H1 (cell line): Measurements from ENCODE around the gene EEF1AKMT3. TPM values are rescaled to one million over a fixed set of nuclear protein-coding genes. Genes with fewer than 3 reads are reported as not detected.

ENCODE experiments used
- CTCF ChIA-PET: fragments of 300-600 bp; sonication (Branson Sonifier 250); formaldehyde crosslinking; loops from one replicate; lab custom pipeline; 2021; ENCODE audit not compliant: partially characterized antibody; lab: Charles Lee
- POLR2A ChIA-PET: fragments of 300-600 bp; sonication (Branson Sonifier 250); formaldehyde crosslinking; loops from one replicate; lab custom pipeline; 2021; ENCODE audit warnings: inconsistent platforms; ENCODE audit not compliant: partially characterized antibody; lab: Charles Lee
- DNase-seq, 2 experiments: peaks; one replicate each; pipeline versions ENCODE4 v3.0.0 to v3.0.0-alpha.2; 2010 to 2022; ENCODE audit warnings: low spot score in 2 of 2, low read depth in 1 of 2, mixed read lengths in 1 of 2
- FAIRE-seq: peaks from 2 replicates; lab custom pipeline; 2011; peaks lifted over from hg19 to GRCh38; lab: Jason Lieb, UNC
- H2AFZ ChIP-seq: 2 replicates; pipeline ENCODE4 v1.8.1; 2012; ENCODE audit warnings: low read length, inconsistent platforms
- H2AK5ac ChIP-seq: 2 replicates; pipeline ENCODE4 v1.6.1; 2013; ENCODE audit warnings: low read depth, low read length
- H2BK120ac ChIP-seq: replicated peaks from 2 replicates; pipeline ENCODE3; 2013; ENCODE audit warnings: low read depth, low read length, inconsistent platforms
- H2BK12ac ChIP-seq: 2 replicates; pipeline ENCODE4 v1.6.1; 2013; ENCODE audit warnings: low read depth, low read length
- H2BK15ac ChIP-seq: 2 replicates; pipeline ENCODE4 v1.6.1; 2013; ENCODE audit warnings: low read length
- H2BK20ac ChIP-seq: 2 replicates; pipeline ENCODE4 v1.6.1; 2013; ENCODE audit warnings: low read length
- H2BK5ac ChIP-seq: 2 replicates; pipeline ENCODE4 v1.6.1; 2013; ENCODE audit warnings: low read depth, low read length
- H3K14ac ChIP-seq: 2 replicates; pipeline ENCODE4 v1.6.1; 2013; ENCODE audit warnings: inconsistent platforms; ENCODE audit not compliant: insufficient read length
- H3K18ac ChIP-seq: 2 replicates; pipeline ENCODE4 v1.6.1; 2013; ENCODE audit warnings: low read length; ENCODE audit errors: extremely low read depth
- H3K23ac ChIP-seq: 2 replicates; pipeline ENCODE4 v1.6.1; 2013; ENCODE audit warnings: inconsistent platforms; ENCODE audit not compliant: insufficient read length
- H3K23me2 ChIP-seq: 2 replicates; pipeline ENCODE4 v1.6.1; 2013; ENCODE audit warnings: low read depth, low read length
- H3K27ac ChIP-seq: 2 replicates; pipeline ENCODE4 v1.6.1; 2011; ENCODE audit warnings: low read depth, low read length, inconsistent platforms
- H3K27me3 ChIP-seq, 4 experiments: replicated peaks in 1 of 4; 1 replicate in 1 of 4; 2 replicates in 3 of 4; pipeline versions ENCODE4 v1.6.1 to v1.8.1; 2011 to 2013; ENCODE audit warnings: low read length in 3 of 4, mild to moderate bottlenecking in 3 of 4, inconsistent platforms in 2 of 4, mixed read lengths in 2 of 4, moderate library complexity in 1 of 4; ENCODE audit not compliant: control insufficient read depth in 3 of 4, insufficient read depth in 3 of 4; ENCODE audit errors: extremely low read depth in 1 of 4
- H3K36me3 ChIP-seq, 4 experiments: 2 replicates each; pipeline versions ENCODE4 v1.6.1 to v1.8.1; 2011 to 2013; ENCODE audit warnings: mild to moderate bottlenecking in 4 of 4, low read length in 3 of 4, moderate library complexity in 2 of 4, control low read depth in 1 of 4, inconsistent platforms in 1 of 4; ENCODE audit not compliant: insufficient read depth in 4 of 4, control insufficient read depth in 2 of 4
- H3K4ac ChIP-seq: replicated peaks from 2 replicates; pipeline ENCODE3; 2013; ENCODE audit warnings: low read length, low read depth, mixed read lengths, inconsistent platforms; ENCODE audit not compliant: insufficient read length
- H3K4me1 ChIP-seq, 4 experiments: replicated peaks in 1 of 4; 1 replicate in 1 of 4; 2 replicates in 3 of 4; pipeline versions ENCODE4 v1.6.1 to v1.8.1; 2011 to 2013; ENCODE audit warnings: low read length in 3 of 4, inconsistent platforms in 2 of 4, mixed read lengths in 1 of 4; ENCODE audit not compliant: insufficient read depth in 4 of 4, control insufficient read depth in 3 of 4
- H3K4me2 ChIP-seq, 2 experiments: 2 replicates each; pipeline versions ENCODE4 v1.6.1 to v1.8.1; 2011 to 2013; ENCODE audit warnings: low read depth in 2 of 2, low read length in 2 of 2, control low read depth in 1 of 2, inconsistent platforms in 1 of 2, mild to moderate bottlenecking in 1 of 2; ENCODE audit not compliant: insufficient read depth in 1 of 2
- H3K4me3 ChIP-seq, 4 experiments: fragments of 200-600, 300-600 bp in 1 of 4; sonication (generic), shearing (Covaris generic), sonication (Bioruptor Twin) in 1 of 4; 2 replicates each; pipeline versions ENCODE4 v1.5.1 to v1.8.1; 2011 to 2016; ENCODE audit warnings: low read length in 4 of 4, low read depth in 3 of 4, control low read depth in 2 of 4, inconsistent platforms in 2 of 4, mild to moderate bottlenecking in 2 of 4, mixed read lengths in 1 of 4, moderate library complexity in 1 of 4; ENCODE audit not compliant: insufficient read depth in 2 of 4; ENCODE audit errors: extremely low read depth in 1 of 4
- H3K56ac ChIP-seq: replicated peaks from 2 replicates; pipeline ENCODE3; 2013; ENCODE audit warnings: low read depth, mild to moderate bottlenecking, mixed read lengths, low read length, inconsistent platforms; ENCODE audit not compliant: insufficient read length
- H3K79me1 ChIP-seq: 2 replicates; pipeline ENCODE4 v1.6.1; 2013; ENCODE audit warnings: low read depth, low read length, control low read depth
- H3K79me2 ChIP-seq, 2 experiments: 2 replicates each; pipeline versions ENCODE4 v1.6.1 to v1.8.1; 2012 to 2013; ENCODE audit warnings: low read length in 2 of 2, mild to moderate bottlenecking in 2 of 2, inconsistent platforms in 1 of 2; ENCODE audit not compliant: insufficient read depth in 2 of 2, control insufficient read depth in 1 of 2
- H3K9ac ChIP-seq, 4 experiments: replicated peaks in 1 of 4; 1 replicate in 1 of 4; 2 replicates in 3 of 4; pipeline versions ENCODE4 v1.6.1 to v1.8.1; 2011 to 2013; ENCODE audit warnings: low read depth in 3 of 4, low read length in 3 of 4, control low read depth in 2 of 4, mild to moderate bottlenecking in 2 of 4, moderate library complexity in 2 of 4, inconsistent platforms in 1 of 4; ENCODE audit errors: extremely low read depth in 1 of 4
- H3K9me3 ChIP-seq, 2 experiments: 2 replicates each; pipeline versions ENCODE4 v1.6.1 to v1.8.1; 2012 to 2013; ENCODE audit warnings: mild to moderate bottlenecking in 2 of 2, moderate library complexity in 2 of 2, control low read depth in 1 of 2, inconsistent platforms in 1 of 2, low read depth in 1 of 2, low read length in 1 of 2, mixed read lengths in 1 of 2; ENCODE audit not compliant: insufficient read depth in 2 of 2
- H4K20me1 ChIP-seq, 2 experiments: replicated peaks in 1 of 2; 2 replicates each; pipeline versions ENCODE3 to v1.8.1; 2011 to 2013; ENCODE audit warnings: inconsistent platforms in 2 of 2, low read length in 2 of 2, mild to moderate bottlenecking in 1 of 2; ENCODE audit not compliant: insufficient read depth in 2 of 2, control insufficient read depth in 1 of 2
- H4K5ac ChIP-seq: 2 replicates; pipeline ENCODE4 v1.6.1; 2013; ENCODE audit warnings: low read length, low read depth, mixed read lengths, inconsistent platforms; ENCODE audit not compliant: insufficient read length
- H4K8ac ChIP-seq: 2 replicates; pipeline ENCODE4 v1.8.0; 2013; ENCODE audit warnings: mild to moderate bottlenecking, moderate library complexity, low read length, inconsistent platforms; ENCODE audit not compliant: insufficient read depth; ENCODE audit errors: extremely low read depth
- H4K91ac ChIP-seq: replicated peaks from 2 replicates; pipeline ENCODE3; 2013; ENCODE audit warnings: low read length, mixed read lengths, inconsistent platforms; ENCODE audit not compliant: insufficient read length
- BACH1 ChIP-seq: IDR thresholded peaks from 2 replicates; pipeline ENCODE4 v1.6.1; 2012; ENCODE audit warnings: low read length, improper control_type of control experiment
- BCL11A ChIP-seq, 2 experiments: IDR thresholded peaks; one replicate each; pipeline ENCODE4 v1.6.1; 2011; ENCODE audit warnings: low read depth in 2 of 2, low read length in 2 of 2, mild to moderate bottlenecking in 2 of 2
- BRCA1 ChIP-seq: IDR thresholded peaks from 2 replicates; pipeline ENCODE4 v1.6.1; 2012; ENCODE audit warnings: low read depth, low read length, improper control_type of control experiment
- CBX5 ChIP-seq: fragments of 300-800, 300-1000 bp; sonication (generic); IDR thresholded peaks from 2 replicates; pipeline ENCODE4 v1.7.1; 2016; ENCODE audit warnings: antibody characterized with exemption, low read length, low read depth
- CHD1 ChIP-seq: IDR thresholded peaks from 2 replicates; pipeline ENCODE4 v1.6.1; 2012; ENCODE audit warnings: low read depth, low read length, improper control_type of control experiment
- CTBP2 ChIP-seq: IDR thresholded peaks from 2 replicates; pipeline ENCODE4 v1.7.0; 2011; ENCODE audit warnings: borderline replicate concordance, mild to moderate bottlenecking, moderate library complexity, mixed read lengths, low read length; ENCODE audit not compliant: insufficient read depth, insufficient read length
- HDAC6 ChIP-seq: IDR thresholded peaks from one replicate; pipeline ENCODE4 v1.7.1; 2012; ENCODE audit warnings: low read depth, mild to moderate bottlenecking, inconsistent platforms, low read length, moderate library complexity
- JUND ChIP-seq: IDR thresholded peaks from 2 replicates; pipeline ENCODE4 v1.6.1; 2011; ENCODE audit warnings: mild to moderate bottlenecking, improper control_type of control experiment, low read length
- RXRA ChIP-seq: IDR thresholded peaks from 2 replicates; pipeline ENCODE4 v1.6.1; 2011; ENCODE audit warnings: low read depth, mild to moderate bottlenecking, low read length, moderate library complexity; ENCODE audit not compliant: insufficient read depth
- SIX5 ChIP-seq: IDR thresholded peaks from 2 replicates; pipeline ENCODE4 v1.6.1; 2011; ENCODE audit warnings: mild to moderate bottlenecking, low read depth, low read length
- SRF ChIP-seq: IDR thresholded peaks from 2 replicates; pipeline ENCODE4 v1.6.1; 2011; ENCODE audit warnings: mild to moderate bottlenecking, low read depth, low read length, moderate library complexity
- TCF12 ChIP-seq: IDR thresholded peaks from 2 replicates; pipeline ENCODE4 v1.6.1; 2011; ENCODE audit warnings: low read depth, mild to moderate bottlenecking, low read length
- WGBS, 2 experiments: shearing (Covaris generic) in 1 of 2; methylation state at CpG; one replicate each; pipeline versions ENCODE4 v1.1.6 to v1.1.7; 2013 to 2015; ENCODE audit warnings: low lambda C conversion rate in 2 of 2, mixed read lengths in 2 of 2, inconsistent platforms in 1 of 2, low coverage in 1 of 2, missing lambda C conversion rate in 1 of 2; ENCODE audit not compliant: insufficient replicate concordance in 2 of 2, insufficient coverage in 1 of 2, insufficient read length in 1 of 2; ENCODE audit errors: extremely low coverage in 1 of 2, missing lambda C conversion rate in 1 of 2; 5-methylcytosine and 5-hydroxymethylcytosine counted together
- polyA plus RNA-seq, 7 experiments: library from polyadenylated mRNA; depleted of rRNA in 3 of 7; stranded (reverse) in 5 of 7; unstranded in 2 of 7; fragments of >200 nt in 5 of 7; fragments of 200-250 nt in 2 of 7; gene quantifications; 1 replicate in 5 of 7; 2 replicates in 1 of 7; 4 replicates in 1 of 7; pipeline versions ENCODE4 v1.2.1 to v1.2.3, GENCODE V29; 2011 to 2013; ENCODE audit warnings: missing spikeins in 2 of 7, mixed read lengths in 2 of 7
- total RNA-seq: library from RNA; stranded (reverse); fragmentation: NEBNext Ultra II Directional; extraction: Animal tissue kit (Norgen Biotek cat#: 25700); gene quantifications from 2 replicates; pipeline ENCODE4 v1.2.1, GENCODE V29; 2021
- TF ChIP-seq, protein P1 (sequence below): IDR thresholded peaks from 2 replicates; pipeline ENCODE4 v1.6.1; 2012; ENCODE audit warnings: inconsistent platforms
- TF ChIP-seq, protein P2 (sequence below): IDR thresholded peaks from 2 replicates; pipeline ENCODE4 v1.6.1; 2011; ENCODE audit warnings: low read length, improper control_type of control experiment

The EEF1AKMT3 gene
- total and polyA plus RNA-seq, 2 of the 8 experiments (the other 6 are each of a cell fraction or from before 2014, with no cell fraction given): 3.1 to 4.4 TPM

DNA sequence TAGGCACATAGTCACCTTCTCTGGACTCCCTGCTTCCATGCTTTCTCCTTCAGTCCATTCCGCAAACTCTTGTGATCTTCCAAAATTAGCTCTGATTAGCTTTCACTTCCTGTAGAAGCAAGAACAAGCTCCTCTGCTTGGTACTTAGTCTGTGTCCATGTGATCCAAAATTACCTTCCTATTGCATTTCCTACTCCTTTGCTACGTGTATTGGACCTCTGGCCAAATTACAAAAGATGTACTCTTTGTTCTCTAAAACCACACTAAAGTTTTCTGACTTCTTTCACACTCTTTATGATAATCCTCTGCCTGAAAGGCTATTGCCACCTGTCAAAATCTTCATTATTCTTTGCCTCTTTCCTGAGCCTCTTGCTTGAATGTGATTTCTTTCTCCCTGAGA is 9.4 kb downstream of the EEF1AKMT3 start:
- Histone ChIP-seq H4K5ac (no peak overlapping the region), H3K23ac (no peak overlapping the region), H4K91ac (no peak overlapping the region), H2BK12ac (no peak overlapping the region), H2BK5ac (no peak overlapping the region), H3K9ac (no peak overlapping the region), H4K8ac (no peak overlapping the region), H3K4ac (no peak overlapping the region), H3K9me3 (no peaks in the 10 kb centered on the region), H2BK15ac (no peak overlapping the region), H3K79me2 (peaks cover 0 to 16% of the 10 kb centered on the region in 2 experiments; a peak in 2 of 4 replicates), H3K79me1 (no peaks in the 10 kb centered on the region), H2BK20ac (no peak overlapping the region), H3K4me3 (no peak overlapping the region), H3K56ac (no peak overlapping the region), H3K4me2 (no peak overlapping the region), H2AK5ac (no peak overlapping the region), H4K20me1 (peaks cover 0 to 2% of the 10 kb centered on the region in 2 experiments), H3K18ac (no peak overlapping the region), H3K36me3 (peaks cover 2 to 19% (median 10%) of the 10 kb centered on the region in 4 experiments; a peak in 6 of 8 replicates), H3K27ac (no peak overlapping the region), H3K27me3 (no peaks in the 10 kb centered on the region), H3K4me1 (no peaks in the 10 kb centered on the region), H3K23me2 (peaks cover 2% of the 10 kb centered on the region; the same call in 1 of the 2 replicates), H2BK120ac (no peak overlapping the region), H2AFZ (no peak overlapping the region), H3K14ac (no peak overlapping the region)
- no peak for DNase-seq
- CTCF ChIA-PET: interaction anchor here (0.7 to 4.7 kb wide), 11 partner anchors 11 to 124 kb away, joined by 3 to 28 read pairs (median 5); partner anchors contain the start of gene CYP27B1
- TF ChIP-seq CBX5: no peak
- TF ChIP-seq, protein P1, sequence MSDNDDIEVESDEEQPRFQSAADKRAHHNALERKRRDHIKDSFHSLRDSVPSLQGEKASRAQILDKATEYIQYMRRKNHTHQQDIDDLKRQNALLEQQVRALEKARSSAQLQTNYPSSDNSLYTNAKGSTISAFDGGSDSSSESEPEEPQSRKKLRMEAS: no peak
- TF ChIP-seq CHD1: no peak
- no peak for TF ChIP-seq BCL11A (IDR thresholded peaks at IDR 0.05; ENCODE audit: low read depth in 2 of 2, low read length in 2 of 2)
- no peak for TF ChIP-seq JUND
- TF ChIP-seq CTBP2: no peak
- TF ChIP-seq, protein P2, sequence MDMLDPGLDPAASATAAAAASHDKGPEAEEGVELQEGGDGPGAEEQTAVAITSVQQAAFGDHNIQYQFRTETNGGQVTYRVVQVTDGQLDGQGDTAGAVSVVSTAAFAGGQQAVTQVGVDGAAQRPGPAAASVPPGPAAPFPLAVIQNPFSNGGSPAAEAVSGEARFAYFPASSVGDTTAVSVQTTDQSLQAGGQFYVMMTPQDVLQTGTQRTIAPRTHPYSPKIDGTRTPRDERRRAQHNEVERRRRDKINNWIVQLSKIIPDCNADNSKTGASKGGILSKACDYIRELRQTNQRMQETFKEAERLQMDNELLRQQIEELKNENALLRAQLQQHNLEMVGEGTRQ: no peak
- no peak for TF ChIP-seq BRCA1
- TF ChIP-seq SRF: no peak
- TF ChIP-seq RXRA: no peak
- no peak for TF ChIP-seq SIX5
- no peak for TF ChIP-seq BACH1
- no peak for TF ChIP-seq HDAC6
- TF ChIP-seq TCF12: no peak
- FAIRE-seq: no peak
- WGBS, 2 experiments: 78% methylated on average over 2 of the region's 2 CpGs; no CpG with 5 or more reads in 1 of the 2 experiments
- POLR2A ChIA-PET: interaction anchor here (2.5 to 2.6 kb wide), 2 partner anchors 14 to 33 kb away, joined by 7 to 19 read pairs; partner anchors contain the start of gene CYP27B1
